Bronchial epithelial cell (primary cell): ENCODE data around the gene FAM174C. TPM values are rescaled to one million over a fixed set of nuclear protein-coding genes. Genes with fewer than 3 reads are reported as not detected.

Experiments used
- DNase-seq: peaks from one replicate; pipeline ENCODE4 v3.0.0-alpha.2; 2010; ENCODE audit warnings: low read depth
- FAIRE-seq: peaks from 2 replicates; lab custom pipeline; 2011; peaks lifted over from hg19 to GRCh38; lab: Jason Lieb, UNC
- H3K27me3 ChIP-seq: 2 replicates; pipeline ENCODE4 v1.5.1; 2011; ENCODE audit warnings: low read length; ENCODE audit not compliant: control insufficient read depth, insufficient read depth
- H3K36me3 ChIP-seq: 2 replicates; pipeline ENCODE4 v1.5.1; 2011; ENCODE audit warnings: low read length; ENCODE audit not compliant: control insufficient read depth, insufficient read depth
- H3K4me3 ChIP-seq: 2 replicates; pipeline ENCODE4 v1.5.1; 2011; ENCODE audit warnings: mild to moderate bottlenecking, low read depth, low read length, control low read depth
- total RNA-seq: library from RNA; depleted of rRNA; stranded (reverse); fragments of >200 nt; gene quantifications from 2 replicates; pipeline ENCODE4 v1.2.1, GENCODE V29; 2014
- TF ChIP-seq, protein P1 (sequence below): IDR thresholded peaks from 2 replicates; pipeline ENCODE4 v1.5.1; 2011; ENCODE audit warnings: mild to moderate bottlenecking, moderate library complexity, low read length, control low read depth, inconsistent platforms; ENCODE audit not compliant: insufficient read depth, severe bottlenecking

The FAM174C gene
- total RNA-seq, 1 donor from 2014 or later: 20.8 TPM

GRCh38 chr19:1254081-1254527 lies 21.2 kb upstream of the FAM174C start:
- Histone ChIP-seq H3K27me3 (no peaks in the 10 kb centered on the region), H3K36me3 (peaks cover 48% of the 10 kb centered on the region), H3K4me3 (no peak overlapping the region)
- TF ChIP-seq, protein P1, sequence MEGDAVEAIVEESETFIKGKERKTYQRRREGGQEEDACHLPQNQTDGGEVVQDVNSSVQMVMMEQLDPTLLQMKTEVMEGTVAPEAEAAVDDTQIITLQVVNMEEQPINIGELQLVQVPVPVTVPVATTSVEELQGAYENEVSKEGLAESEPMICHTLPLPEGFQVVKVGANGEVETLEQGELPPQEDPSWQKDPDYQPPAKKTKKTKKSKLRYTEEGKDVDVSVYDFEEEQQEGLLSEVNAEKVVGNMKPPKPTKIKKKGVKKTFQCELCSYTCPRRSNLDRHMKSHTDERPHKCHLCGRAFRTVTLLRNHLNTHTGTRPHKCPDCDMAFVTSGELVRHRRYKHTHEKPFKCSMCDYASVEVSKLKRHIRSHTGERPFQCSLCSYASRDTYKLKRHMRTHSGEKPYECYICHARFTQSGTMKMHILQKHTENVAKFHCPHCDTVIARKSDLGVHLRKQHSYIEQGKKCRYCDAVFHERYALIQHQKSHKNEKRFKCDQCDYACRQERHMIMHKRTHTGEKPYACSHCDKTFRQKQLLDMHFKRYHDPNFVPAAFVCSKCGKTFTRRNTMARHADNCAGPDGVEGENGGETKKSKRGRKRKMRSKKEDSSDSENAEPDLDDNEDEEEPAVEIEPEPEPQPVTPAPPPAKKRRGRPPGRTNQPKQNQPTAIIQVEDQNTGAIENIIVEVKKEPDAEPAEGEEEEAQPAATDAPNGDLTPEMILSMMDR: no peak
- DNase-seq (no peak), FAIRE-seq (no peak)

DNA sequence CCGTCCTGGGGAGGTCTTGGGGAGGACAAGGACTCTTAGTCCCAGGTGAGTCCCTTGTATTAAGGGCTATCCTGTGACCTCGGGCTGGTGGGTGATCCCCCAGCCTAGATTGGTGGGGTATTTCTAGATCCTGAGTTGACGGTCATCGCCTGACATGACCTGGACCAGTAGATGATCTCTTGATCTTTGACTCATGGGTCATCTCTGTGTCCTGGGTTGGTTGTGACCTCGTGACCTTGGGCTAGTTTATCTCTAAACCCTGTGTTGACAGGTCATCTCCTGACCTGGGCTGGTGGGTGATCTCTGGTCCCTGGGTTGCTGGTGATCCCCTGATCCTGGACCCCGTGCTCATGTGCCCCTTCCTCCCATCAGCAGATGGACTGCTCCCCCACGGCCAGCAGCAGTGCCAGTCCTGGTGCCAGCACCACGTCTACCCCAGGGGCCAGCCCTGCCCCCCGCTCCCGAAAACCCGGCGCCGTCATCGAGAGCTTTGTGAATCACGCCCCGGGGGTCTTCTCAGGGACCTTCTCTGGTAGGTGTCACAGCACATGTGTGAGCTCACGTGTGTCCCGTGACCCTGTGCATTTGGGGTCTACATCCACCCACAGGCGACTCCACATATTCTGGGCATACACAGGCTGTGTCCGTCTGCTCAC lies 20.7 kb upstream of the FAM174C start:
- Histone ChIP-seq H3K27me3 (no peaks in the 10 kb centered on the region), H3K4me3 (no peak overlapping the region), H3K36me3 (peaks cover 48% of the 10 kb centered on the region)
- DNase-seq (no peak), FAIRE-seq (no peak)
- TF ChIP-seq, protein P1: no peak

DNA sequence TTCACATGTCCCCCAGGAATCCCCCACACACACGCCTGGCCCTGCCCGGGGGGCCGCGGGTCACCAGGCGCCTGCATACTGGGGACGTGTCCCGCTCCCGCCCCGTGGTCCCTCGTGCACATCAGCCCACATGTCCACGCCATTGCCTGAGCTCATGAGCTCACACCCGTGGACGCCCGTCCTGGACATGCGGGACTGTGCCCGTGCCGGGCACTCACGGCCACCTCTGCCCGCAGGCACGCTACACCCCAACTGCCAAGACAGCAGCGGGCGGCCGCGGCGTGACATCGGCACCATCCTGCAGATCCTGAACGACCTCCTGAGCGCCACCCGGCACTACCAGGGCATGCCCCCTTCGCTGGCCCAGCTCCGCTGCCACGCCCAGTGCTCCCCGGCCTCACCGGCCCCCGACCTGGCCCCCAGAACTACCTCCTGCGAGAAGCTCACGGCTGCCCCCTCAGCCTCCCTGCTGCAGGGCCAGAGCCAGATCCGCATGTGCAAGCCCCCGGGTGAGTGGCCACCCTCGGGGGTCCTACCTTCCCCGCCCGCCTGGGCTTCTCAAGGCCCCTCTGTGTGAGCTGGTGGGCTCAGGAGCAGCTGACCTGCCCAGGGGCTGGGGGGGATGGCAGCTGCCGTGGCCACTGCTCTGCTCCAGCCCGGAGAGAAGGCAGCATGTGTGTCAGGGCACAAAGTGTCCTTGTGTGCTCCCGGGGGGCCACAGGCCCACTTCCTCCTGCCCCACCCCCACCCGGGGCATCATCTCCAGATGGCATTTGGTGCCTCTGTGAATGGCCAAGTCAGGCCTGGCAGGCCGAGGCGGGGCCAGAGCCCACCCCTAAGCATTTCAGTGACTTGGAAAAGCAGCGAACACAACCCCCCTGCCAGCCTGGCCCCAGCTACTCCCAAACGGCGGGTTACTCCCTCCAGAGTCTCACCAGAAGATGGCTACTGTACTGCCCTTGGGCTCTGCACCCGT lies 19.9 kb upstream of the FAM174C start:
- Histone ChIP-seq H3K4me3 (no peak overlapping the region), H3K27me3 (no peaks in the 10 kb centered on the region), H3K36me3 (peaks cover 44% of the 10 kb centered on the region)
- TF ChIP-seq, protein P1: no peak
- no peak for DNase-seq
- no peak for FAIRE-seq

- TF ChIP-seq, protein P1: no peak
- Histone ChIP-seq H3K4me3 (no peak overlapping the region), H3K27me3 (no peaks in the 10 kb centered on the region), H3K36me3 (peaks cover 35% of the 10 kb centered on the region)
- no peak for DNase-seq
- FAIRE-seq: no peak
Measured at GRCh38 chr19:1256646-1257474, 18.5 kb upstream of the FAM174C start.

DNA sequence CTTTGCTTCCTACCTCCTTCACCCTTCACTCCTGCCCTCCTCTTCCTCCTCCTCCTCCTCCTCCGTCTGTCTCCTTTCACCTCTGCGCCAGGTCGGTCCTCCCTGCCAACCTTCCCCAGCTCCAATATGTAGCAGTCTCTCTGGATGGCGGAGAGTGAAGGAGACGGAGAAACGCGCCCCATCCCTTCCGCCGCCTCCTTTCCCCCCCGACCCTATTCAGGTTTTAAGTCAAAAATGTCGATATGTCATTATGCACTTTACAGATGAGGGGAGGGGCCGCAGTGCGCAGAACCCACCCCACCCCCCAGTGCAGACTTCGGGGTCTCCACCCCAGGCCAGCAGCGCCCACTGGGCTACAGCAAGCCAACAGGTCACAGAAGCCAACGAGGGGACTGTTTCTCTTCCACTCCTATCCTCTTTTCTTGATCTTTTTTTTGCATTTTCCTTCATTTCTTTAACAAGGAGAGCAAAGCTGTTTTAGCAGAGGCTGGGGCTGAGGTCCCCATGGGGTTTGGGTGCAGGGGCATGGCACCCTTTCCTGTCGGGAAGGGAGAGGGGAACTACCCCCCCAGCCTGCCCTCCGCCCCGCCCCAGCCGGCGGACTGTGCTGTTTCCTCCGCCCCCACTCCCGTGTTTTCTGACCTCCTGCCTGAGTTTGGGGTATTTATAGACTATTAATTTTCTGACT lies 17.7 kb upstream of the FAM174C start:
- FAIRE-seq: no peak
- no peak for DNase-seq
- peaks cover 34% of the 10 kb centered on the region for H3K36me3 ChIP-seq
- no peaks in the 10 kb centered on the region for H3K27me3 ChIP-seq
- no peak overlapping the region for H3K4me3 ChIP-seq
- TF ChIP-seq, protein P1: no peak
